ENCODE measurements around the gene LENG8. TPM values are rescaled to one million over a fixed set of nuclear protein-coding genes. Genes with fewer than 3 reads are reported as not detected.
A peak's percentile ranks its signal among the peaks of the same experiment; 100 is the strongest.

LENG8 gene
- total and polyA plus RNA-seq, 2 experiments from 2014 or later = 42.1 to 74.3 TPM

DNA sequence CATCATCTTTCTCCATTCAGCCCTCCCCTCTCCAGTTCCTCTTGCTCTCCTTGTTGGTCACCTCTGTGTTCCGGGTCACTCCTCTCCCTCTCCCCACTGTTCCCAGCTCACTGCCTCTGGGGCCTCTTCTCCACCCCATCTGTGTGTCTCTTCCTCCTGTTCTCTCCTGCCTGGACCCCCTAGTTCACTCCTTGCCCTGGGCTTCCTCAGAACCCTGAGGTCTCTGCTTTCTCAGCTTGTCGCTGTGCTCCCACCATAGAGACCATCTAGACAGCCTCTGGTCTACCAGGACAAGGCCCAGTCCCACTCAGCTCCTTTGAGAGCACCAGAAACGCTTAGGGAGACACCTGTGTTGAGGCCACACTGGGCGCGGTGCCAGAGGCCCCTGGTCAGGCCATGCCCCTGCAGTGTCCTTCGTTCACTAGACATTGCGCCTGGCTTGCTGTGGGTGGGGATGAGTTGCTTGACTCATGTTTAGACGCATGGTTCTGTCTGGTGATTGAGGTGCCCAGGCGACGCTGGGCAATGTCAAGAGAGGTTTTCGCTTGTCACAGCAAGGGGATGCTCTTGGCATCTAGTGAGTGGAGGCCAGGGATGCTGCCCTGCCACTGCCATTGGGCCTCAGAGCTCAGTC, 9.8 kb downstream of the LENG8 start (continued):
- TF ChIP-seq, protein P1, sequence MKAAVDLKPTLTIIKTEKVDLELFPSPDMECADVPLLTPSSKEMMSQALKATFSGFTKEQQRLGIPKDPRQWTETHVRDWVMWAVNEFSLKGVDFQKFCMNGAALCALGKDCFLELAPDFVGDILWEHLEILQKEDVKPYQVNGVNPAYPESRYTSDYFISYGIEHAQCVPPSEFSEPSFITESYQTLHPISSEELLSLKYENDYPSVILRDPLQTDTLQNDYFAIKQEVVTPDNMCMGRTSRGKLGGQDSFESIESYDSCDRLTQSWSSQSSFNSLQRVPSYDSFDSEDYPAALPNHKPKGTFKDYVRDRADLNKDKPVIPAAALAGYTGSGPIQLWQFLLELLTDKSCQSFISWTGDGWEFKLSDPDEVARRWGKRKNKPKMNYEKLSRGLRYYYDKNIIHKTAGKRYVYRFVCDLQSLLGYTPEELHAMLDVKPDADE (IDR thresholded peaks at IDR 0.05) = no peak
- TF ChIP-seq, protein P2, sequence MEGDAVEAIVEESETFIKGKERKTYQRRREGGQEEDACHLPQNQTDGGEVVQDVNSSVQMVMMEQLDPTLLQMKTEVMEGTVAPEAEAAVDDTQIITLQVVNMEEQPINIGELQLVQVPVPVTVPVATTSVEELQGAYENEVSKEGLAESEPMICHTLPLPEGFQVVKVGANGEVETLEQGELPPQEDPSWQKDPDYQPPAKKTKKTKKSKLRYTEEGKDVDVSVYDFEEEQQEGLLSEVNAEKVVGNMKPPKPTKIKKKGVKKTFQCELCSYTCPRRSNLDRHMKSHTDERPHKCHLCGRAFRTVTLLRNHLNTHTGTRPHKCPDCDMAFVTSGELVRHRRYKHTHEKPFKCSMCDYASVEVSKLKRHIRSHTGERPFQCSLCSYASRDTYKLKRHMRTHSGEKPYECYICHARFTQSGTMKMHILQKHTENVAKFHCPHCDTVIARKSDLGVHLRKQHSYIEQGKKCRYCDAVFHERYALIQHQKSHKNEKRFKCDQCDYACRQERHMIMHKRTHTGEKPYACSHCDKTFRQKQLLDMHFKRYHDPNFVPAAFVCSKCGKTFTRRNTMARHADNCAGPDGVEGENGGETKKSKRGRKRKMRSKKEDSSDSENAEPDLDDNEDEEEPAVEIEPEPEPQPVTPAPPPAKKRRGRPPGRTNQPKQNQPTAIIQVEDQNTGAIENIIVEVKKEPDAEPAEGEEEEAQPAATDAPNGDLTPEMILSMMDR (conservative IDR thresholded peaks at IDR 0.05; ENCODE audit: low read depth in 2 of 2) = no peak
- no peak for TF ChIP-seq POLR2AphosphoS5 (IDR thresholded peaks at IDR 0.05; ENCODE audit: low read depth)

DNA sequence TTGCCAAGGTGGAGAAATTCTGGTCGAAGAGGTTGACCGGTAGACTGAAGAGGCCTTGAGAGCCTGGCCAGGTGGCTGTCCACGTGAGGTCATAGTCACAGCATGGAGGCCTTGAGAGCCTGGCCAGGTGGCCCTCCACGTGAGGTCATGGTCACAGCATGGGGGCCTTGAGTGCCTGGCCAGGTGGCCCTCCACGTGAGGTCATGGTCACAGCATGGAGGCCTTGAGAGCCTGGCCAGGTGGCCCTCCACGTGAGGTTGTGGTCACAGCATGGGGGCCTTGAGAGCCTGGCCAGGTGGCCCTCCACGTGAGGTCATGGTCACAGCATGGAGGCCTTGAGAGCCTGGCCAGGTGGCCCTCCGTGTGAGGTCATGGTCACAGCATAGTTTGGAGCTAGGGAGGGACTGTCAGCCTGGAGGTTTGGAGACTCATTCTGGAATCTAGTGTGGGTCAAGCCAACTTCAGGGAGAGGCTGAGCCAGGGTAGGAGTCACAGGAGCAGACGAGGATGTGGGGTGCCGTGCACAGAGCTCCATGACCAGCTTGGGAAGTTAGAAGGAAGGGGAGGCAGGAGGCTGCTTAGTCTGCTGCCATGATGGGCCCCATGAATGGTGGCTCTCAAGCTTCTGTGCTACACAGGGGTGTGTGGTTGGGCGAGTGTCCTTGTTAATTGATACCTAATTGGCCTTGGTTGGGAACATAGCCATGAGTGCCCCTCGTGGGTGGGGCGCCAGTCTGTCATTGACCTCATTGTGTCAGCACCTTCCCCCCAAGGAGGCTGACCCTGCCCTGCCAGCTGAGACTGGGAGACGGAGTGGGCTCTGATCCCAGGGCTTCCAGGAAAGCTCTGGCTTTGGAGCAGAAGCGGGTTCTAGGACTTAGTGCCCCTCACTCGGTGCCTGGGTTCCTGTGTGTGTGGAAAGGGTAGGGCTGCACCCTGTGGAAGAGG, 10.6 kb downstream of the LENG8 start:
- peak overlapping the region; percentile 71; the same call in 1 of the 2 replicates for H3K27ac Mint-ChIP-seq
- Histone ChIP-seq H3K27ac (ENCODE audit: low read depth) (no peak overlapping the region), H2AFZ (no peak overlapping the region), H3K79me2 (replicated peaks; ENCODE audit: insufficient read depth) (no peaks in the 10 kb centered on the region), H4K20me1 (replicated peaks; ENCODE audit: insufficient read depth) (peaks cover 6% of the 10 kb centered on the region; the same call in 1 of the 2 replicates), H3K4me3 (no peak overlapping the region), H3K4me1 (ENCODE audit: insufficient read depth) (peaks cover 3% of the 10 kb centered on the region; the same call in 1 of the 2 replicates), H3K4me2 (no peak overlapping the region), H3K9me2 (ENCODE audit: insufficient read depth) (no peaks in the 10 kb centered on the region), H3F3A (replicated peaks; ENCODE audit: low read depth) (peaks cover 6% of the 10 kb centered on the region; the same call in 1 of the 2 replicates), H3K27me3 (ENCODE audit: insufficient read depth) (no peaks in the 10 kb centered on the region), H3K36me3 (ENCODE audit: insufficient read depth) (peaks cover 17% of the 10 kb centered on the region)
- DNase-seq (ENCODE audit: low spot score) (no peak), ATAC-seq (no peak)
- H3K4me3 Mint-ChIP-seq = peak overlapping the region; percentile 19; the same call in 1 of the 3 replicates
- peaks cover 5% of the 10 kb centered on the region; the same call in 1 of the 3 replicates for H3K9me3 Mint-ChIP-seq
- peaks cover 62% of the 10 kb centered on the region for H3K36me3 Mint-ChIP-seq (ENCODE audit: low read depth)
- peaks cover 15% of the 10 kb centered on the region; the same call in 2 of the 3 replicates for H3K4me1 Mint-ChIP-seq
- peaks cover 22% of the 10 kb centered on the region for H3K27me3 Mint-ChIP-seq (ENCODE audit: insufficient read depth, low read depth, poor library complexity)
- TF ChIP-seq CREB1 (CRISPR knock-in tag; IDR thresholded peaks at IDR 0.05; ENCODE audit: low read depth) (no peak), STAT1 (IDR thresholded peaks at IDR 0.05; ENCODE audit: unreplicated experiment) (no peak), ZNF331 (CRISPR knock-in tag; IDR thresholded peaks at IDR 0.05; ENCODE audit: low read depth) (no peak), POLR2AphosphoS5 (IDR thresholded peaks at IDR 0.05; ENCODE audit: low read depth) (no peak), NANOG (IDR thresholded peaks at IDR 0.05; ENCODE audit: borderline replicate concordance) (no peak)
- TF ChIP-seq, protein P2 (conservative IDR thresholded peaks at IDR 0.05; ENCODE audit: low read depth in 2 of 2) = no peak
- TF ChIP-seq, protein P3, sequence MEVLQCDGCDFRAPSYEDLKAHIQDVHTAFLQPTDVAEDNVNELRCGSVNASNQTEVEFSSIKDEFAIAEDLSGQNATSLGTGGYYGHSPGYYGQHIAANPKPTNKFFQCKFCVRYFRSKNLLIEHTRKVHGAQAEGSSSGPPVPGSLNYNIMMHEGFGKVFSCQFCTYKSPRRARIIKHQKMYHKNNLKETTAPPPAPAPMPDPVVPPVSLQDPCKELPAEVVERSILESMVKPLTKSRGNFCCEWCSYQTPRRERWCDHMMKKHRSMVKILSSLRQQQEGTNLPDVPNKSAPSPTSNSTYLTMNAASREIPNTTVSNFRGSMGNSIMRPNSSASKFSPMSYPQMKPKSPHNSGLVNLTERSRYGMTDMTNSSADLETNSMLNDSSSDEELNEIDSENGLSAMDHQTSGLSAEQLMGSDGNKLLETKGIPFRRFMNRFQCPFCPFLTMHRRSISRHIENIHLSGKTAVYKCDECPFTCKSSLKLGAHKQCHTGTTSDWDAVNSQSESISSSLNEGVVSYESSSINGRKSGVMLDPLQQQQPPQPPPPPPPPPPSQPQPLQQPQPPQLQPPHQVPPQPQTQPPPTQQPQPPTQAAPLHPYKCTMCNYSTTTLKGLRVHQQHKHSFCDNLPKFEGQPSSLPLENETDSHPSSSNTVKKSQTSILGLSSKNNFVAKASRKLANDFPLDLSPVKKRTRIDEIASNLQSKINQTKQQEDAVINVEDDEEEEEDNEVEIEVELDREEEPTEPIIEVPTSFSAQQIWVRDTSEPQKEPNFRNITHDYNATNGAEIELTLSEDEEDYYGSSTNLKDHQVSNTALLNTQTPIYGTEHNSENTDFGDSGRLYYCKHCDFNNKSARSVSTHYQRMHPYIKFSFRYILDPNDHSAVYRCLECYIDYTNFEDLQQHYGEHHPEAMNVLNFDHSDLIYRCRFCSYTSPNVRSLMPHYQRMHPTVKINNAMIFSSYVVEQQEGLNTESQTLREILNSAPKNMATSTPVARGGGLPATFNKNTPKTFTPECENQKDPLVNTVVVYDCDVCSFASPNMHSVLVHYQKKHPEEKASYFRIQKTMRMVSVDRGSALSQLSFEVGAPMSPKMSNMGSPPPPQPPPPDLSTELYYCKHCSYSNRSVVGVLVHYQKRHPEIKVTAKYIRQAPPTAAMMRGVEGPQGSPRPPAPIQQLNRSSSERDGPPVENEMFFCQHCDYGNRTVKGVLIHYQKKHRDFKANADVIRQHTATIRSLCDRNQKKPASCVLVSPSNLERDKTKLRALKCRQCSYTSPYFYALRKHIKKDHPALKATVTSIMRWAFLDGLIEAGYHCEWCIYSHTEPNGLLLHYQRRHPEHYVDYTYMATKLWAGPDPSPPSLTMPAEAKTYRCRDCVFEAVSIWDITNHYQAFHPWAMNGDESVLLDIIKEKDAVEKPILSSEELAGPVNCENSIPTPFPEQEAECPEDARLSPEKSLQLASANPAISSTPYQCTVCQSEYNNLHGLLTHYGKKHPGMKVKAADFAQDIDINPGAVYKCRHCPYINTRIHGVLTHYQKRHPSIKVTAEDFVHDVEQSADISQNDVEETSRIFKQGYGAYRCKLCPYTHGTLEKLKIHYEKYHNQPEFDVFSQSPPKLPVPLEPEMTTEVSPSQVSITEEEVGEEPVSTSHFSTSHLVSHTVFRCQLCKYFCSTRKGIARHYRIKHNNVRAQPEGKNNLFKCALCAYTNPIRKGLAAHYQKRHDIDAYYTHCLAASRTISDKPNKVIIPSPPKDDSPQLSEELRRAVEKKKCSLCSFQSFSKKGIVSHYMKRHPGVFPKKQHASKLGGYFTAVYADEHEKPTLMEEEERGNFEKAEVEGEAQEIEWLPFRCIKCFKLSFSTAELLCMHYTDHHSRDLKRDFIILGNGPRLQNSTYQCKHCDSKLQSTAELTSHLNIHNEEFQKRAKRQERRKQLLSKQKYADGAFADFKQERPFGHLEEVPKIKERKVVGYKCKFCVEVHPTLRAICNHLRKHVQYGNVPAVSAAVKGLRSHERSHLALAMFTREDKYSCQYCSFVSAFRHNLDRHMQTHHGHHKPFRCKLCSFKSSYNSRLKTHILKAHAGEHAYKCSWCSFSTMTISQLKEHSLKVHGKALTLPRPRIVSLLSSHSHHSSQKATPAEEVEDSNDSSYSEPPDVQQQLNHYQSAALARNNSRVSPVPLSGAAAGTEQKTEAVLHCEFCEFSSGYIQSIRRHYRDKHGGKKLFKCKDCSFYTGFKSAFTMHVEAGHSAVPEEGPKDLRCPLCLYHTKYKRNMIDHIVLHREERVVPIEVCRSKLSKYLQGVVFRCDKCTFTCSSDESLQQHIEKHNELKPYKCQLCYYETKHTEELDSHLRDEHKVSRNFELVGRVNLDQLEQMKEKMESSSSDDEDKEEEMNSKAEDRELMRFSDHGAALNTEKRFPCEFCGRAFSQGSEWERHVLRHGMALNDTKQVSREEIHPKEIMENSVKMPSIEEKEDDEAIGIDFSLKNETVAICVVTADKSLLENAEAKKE (CRISPR knock-in tag; IDR thresholded peaks at IDR 0.05) = no peak

All from GM23338 (cell line).